Nephron progenitor cell (in vitro differentiated cells): ENCODE measurements around the gene CNN1.
"Not testable (repeated sequence)": the region's sequence is repeated elsewhere in the genome, so short reads cannot be mapped to it uniquely, and the experiment has no call there.

Source experiments
- DNase-seq: peaks from one replicate; pipeline ENCODE4 v3.0.0; 2021
- H3K27ac Mint-ChIP-seq: 2 replicates; pipeline ENCODE4 v1.8.0; 2021; ENCODE audit warnings: mild to moderate bottlenecking, moderate library complexity, mixed read lengths
- H3K27me3 Mint-ChIP-seq: 2 replicates; pipeline ENCODE4 v1.8.0; 2021; ENCODE audit warnings: mild to moderate bottlenecking, low read depth, mixed read lengths; ENCODE audit not compliant: poor library complexity
- H3K36me3 Mint-ChIP-seq: 2 replicates; pipeline ENCODE4 v1.8.0; 2021; ENCODE audit warnings: low read depth, mixed read lengths
- H3K4me1 Mint-ChIP-seq: 2 replicates; pipeline ENCODE4 v1.8.0; 2021; ENCODE audit warnings: mixed read lengths
- H3K4me3 Mint-ChIP-seq: 2 replicates; pipeline ENCODE4 v1.8.0; 2021; ENCODE audit warnings: mild to moderate bottlenecking, moderate library complexity, mixed read lengths
- H3K9me3 Mint-ChIP-seq: 2 replicates; pipeline ENCODE4 v1.8.0; 2021; ENCODE audit warnings: mild to moderate bottlenecking, moderate library complexity, mixed read lengths
- CTCF ChIP-seq: fragments of 200-600 bp; sonication (generic); IDR thresholded peaks from 2 replicates; pipeline ENCODE4 v1.5.0; 2021; ENCODE audit warnings: antibody characterized with exemption

Gene CNN1

DNA sequence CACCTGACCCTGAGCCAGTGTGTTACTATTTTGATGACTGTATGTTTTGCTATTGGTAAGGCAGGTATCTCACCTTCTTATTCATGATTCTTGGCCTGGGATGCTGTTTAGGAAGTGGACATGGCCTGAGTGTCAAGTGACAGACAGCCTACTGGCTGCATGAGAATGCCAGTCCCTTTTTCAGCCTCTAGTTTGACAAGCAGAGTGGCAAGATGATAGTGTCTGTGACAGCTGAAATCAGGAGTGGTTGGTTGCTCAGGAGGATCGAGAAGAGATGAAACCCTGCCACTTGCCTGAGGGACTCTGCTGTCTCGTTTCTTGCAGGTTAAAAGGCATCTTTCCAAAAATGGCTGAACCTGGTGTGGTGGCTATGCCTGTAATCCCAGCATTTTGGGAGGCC, 27.5 kb downstream of the CNN1 start:
- H3K4me3 Mint-ChIP-seq: no peak overlapping the region
- no peak for DNase-seq
- TF ChIP-seq CTCF: no peak
- peaks cover 4% of the 10 kb centered on the region for H3K36me3 Mint-ChIP-seq
- no peaks in the 10 kb centered on the region for H3K9me3 Mint-ChIP-seq
- peaks cover 3% of the 10 kb centered on the region for H3K27me3 Mint-ChIP-seq
- H3K4me1 Mint-ChIP-seq: peaks cover 5% of the 10 kb centered on the region
- peak overlapping the region; percentile 75 for H3K27ac Mint-ChIP-seq

- peaks cover 4% of the 10 kb centered on the region for H3K36me3 Mint-ChIP-seq
- no peak for TF ChIP-seq CTCF
- no peak for DNase-seq
- H3K4me3 Mint-ChIP-seq: no peak overlapping the region
- no peaks in the 10 kb centered on the region for H3K4me1 Mint-ChIP-seq
- no peaks in the 10 kb centered on the region for H3K27me3 Mint-ChIP-seq
- H3K27ac Mint-ChIP-seq: peak overlapping the region; percentile 22
- H3K9me3 Mint-ChIP-seq: no peaks in the 10 kb centered on the region
These were observed 31.4 kb downstream of the CNN1 start for GRCh38 chr19:11570039-11570462.

- H3K4me1 Mint-ChIP-seq: peaks cover 16% of the 10 kb centered on the region
- H3K27ac Mint-ChIP-seq, H3K36me3 Mint-ChIP-seq, DNase-seq, H3K4me3 Mint-ChIP-seq, H3K9me3 Mint-ChIP-seq: not testable (repeated sequence)
- H3K27me3 Mint-ChIP-seq: peaks cover 16% of the 10 kb centered on the region
These were observed 34.7 kb downstream of the CNN1 start for GRCh38 chr19:11573354-11573753.

- not testable (repeated sequence) for H3K9me3 Mint-ChIP-seq, H3K4me3 Mint-ChIP-seq, DNase-seq, H3K27ac Mint-ChIP-seq, H3K36me3 Mint-ChIP-seq
- H3K4me1 Mint-ChIP-seq: peaks cover 16% of the 10 kb centered on the region
- peaks cover 18% of the 10 kb centered on the region for H3K27me3 Mint-ChIP-seq
These were observed 35.1 kb downstream of the CNN1 start for GRCh38 chr19:11573763-11574162.

DNA sequence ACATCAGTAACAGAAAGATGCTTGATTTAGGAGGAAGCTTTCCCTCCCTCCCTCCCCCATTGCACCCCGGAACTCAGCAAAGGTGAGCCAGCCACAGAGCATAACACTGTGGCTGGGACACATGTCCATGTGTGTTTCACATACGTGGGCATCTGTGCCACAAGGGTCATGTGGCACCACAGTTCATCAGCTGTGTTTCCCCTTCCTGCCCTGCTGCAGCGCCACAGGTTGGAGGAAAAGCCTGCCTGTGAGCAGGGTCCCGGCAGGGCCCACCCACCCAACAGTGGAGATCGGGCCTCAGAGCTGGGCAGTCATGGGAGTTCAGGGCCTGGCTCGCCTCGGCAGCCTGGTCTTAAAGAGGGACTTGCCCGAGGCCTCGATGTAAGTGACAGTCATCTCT, 36.0 kb downstream of the CNN1 start:
- Mint-ChIP-seq H3K4me3 (no peak overlapping the region), H3K9me3 (no peaks in the 10 kb centered on the region), H3K27me3 (peaks cover 26% of the 10 kb centered on the region), H3K36me3 (no peaks in the 10 kb centered on the region), H3K27ac (no peak overlapping the region), H3K4me1 (peaks cover 16% of the 10 kb centered on the region)
- DNase-seq: no peak
- no peak for TF ChIP-seq CTCF

DNA sequence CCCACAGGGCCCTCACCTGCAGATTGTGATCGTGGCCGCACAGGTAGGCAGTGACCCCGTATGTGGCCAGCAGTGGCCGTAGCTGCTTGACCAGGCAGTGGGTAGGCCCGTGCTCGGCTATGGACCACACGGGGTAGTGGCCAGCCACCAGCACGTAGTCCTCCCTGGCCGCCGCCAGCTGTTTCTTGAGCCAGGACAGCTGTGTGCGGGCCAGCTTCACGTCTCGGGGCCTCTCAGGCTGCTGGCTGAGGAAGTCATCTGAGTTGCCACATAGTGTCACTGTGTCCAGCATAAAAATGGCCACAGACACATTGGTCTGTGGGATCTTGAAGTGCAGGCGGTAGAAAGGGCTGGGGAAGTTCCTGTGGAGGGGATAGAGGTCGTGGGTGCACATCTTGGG, 37.6 kb downstream of the CNN1 start:
- Mint-ChIP-seq H3K9me3 (no peaks in the 10 kb centered on the region), H3K36me3 (no peaks in the 10 kb centered on the region), H3K27ac (no peak overlapping the region), H3K27me3 (peaks cover 42% of the 10 kb centered on the region), H3K4me3 (no peak overlapping the region), H3K4me1 (peaks cover 21% of the 10 kb centered on the region)
- no peak for DNase-seq
- no peak for TF ChIP-seq CTCF

GRCh38 chr19:11577451-11578257, 39.0 kb downstream of the CNN1 start, which contains the start of gene ACP5:
TSS of gene ACP5 (minus strand) at chr19:11577645. CDS start at chr19:11577317, 328 bp downstream.
- Mint-ChIP-seq H3K4me3 (peak within 1 kb of the TSS; percentile 44), H3K27ac (no peak within 1 kb of the TSS), H3K36me3 (no peaks in the 10 kb centered on the region), H3K27me3 (peaks cover 56% of the 10 kb centered on the region), H3K4me1 (peaks cover 30% of the 10 kb centered on the region), H3K9me3 (no peaks in the 10 kb centered on the region)
- no peak for TF ChIP-seq CTCF
- DNase-seq: no peak
